CD4-positive, alpha-beta T cell (primary cell): ENCODE results near the gene LSAMP. TPM values are rescaled to one million over a fixed set of nuclear protein-coding genes. Genes with fewer than 3 reads are reported as not detected.

Source experiments
- ATAC-seq: fragments of 200-7000 bp; cut with Tn5 transposase; one replicate; pipeline ENCODE4 v1.10.0; 2022; ENCODE audit warnings: mild to moderate bottlenecking; ENCODE audit not compliant: poor library complexity
- CTCF ChIA-PET: fragments of 350-600 bp; sonication (Branson Sonifier 250); formaldehyde crosslinking; loops from one replicate; lab custom pipeline; 2021; ENCODE audit warnings: antibody characterized with exemption, inconsistent platforms; lab: Charles Lee
- POLR2A ChIA-PET: fragments of 350-600 bp; sonication (Branson Sonifier 250); formaldehyde crosslinking; loops from one replicate; lab custom pipeline; 2021; ENCODE audit warnings: antibody characterized with exemption, inconsistent platforms; lab: Charles Lee
- DNase-seq, 14 experiments: peaks; one replicate each; pipeline ENCODE4 v3.0.0-alpha.2; 2013 to 2020; ENCODE audit warnings: mixed read lengths in 2 of 14
- H3K27ac ChIP-seq, 2 donors: one replicate each; pipeline versions ENCODE4 v1.5.1 to v1.7.0; 2013; ENCODE audit warnings: low read length in 2 of 2, low read depth in 1 of 2, mild to moderate bottlenecking in 1 of 2
- H3K27me3 ChIP-seq, 2 experiments: 1 replicate in 1 of 2; 2 replicates in 1 of 2; pipeline versions ENCODE4 v1.6.1 to v1.7.0; 2013; ENCODE audit warnings: low read length in 2 of 2, control low read depth in 1 of 2, mild to moderate bottlenecking in 1 of 2, moderate library complexity in 1 of 2; ENCODE audit not compliant: insufficient read depth in 2 of 2, control insufficient read depth in 1 of 2
- H3K36me3 ChIP-seq: one replicate; pipeline ENCODE4 v1.6.1; 2013; ENCODE audit warnings: low read length, control low read depth; ENCODE audit not compliant: insufficient read depth
- H3K4me1 ChIP-seq: one replicate; pipeline ENCODE4 v1.6.1; 2013; ENCODE audit warnings: low read length, control low read depth; ENCODE audit not compliant: insufficient read depth
- H3K4me3 ChIP-seq: one replicate; pipeline ENCODE4 v1.5.1; 2013; ENCODE audit warnings: mild to moderate bottlenecking, low read length, moderate library complexity
- H3K9me3 ChIP-seq, 2 experiments: 1 replicate in 1 of 2; 2 replicates in 1 of 2; pipeline versions ENCODE4 v1.6.1 to v1.7.0; 2013; ENCODE audit warnings: low read length in 2 of 2, mild to moderate bottlenecking in 2 of 2, control low read depth in 1 of 2, moderate library complexity in 1 of 2; ENCODE audit not compliant: control insufficient read depth in 1 of 2, insufficient read depth in 1 of 2
- H3K27ac Mint-ChIP-seq: one replicate; pipeline ENCODE4 v1.8.0; 2020; ENCODE audit warnings: mixed read lengths
- H3K27me3 Mint-ChIP-seq: one replicate; pipeline ENCODE4 v1.8.0; 2021; ENCODE audit warnings: mixed read lengths
- H3K36me3 Mint-ChIP-seq: one replicate; pipeline ENCODE4 v1.8.0; 2021; ENCODE audit warnings: low read depth, mixed read lengths
- H3K4me1 Mint-ChIP-seq: one replicate; pipeline ENCODE4 v1.8.0; 2021; ENCODE audit warnings: low read depth, mixed read lengths
- H3K4me3 Mint-ChIP-seq: one replicate; pipeline ENCODE4 v1.8.0; 2020; ENCODE audit warnings: mild to moderate bottlenecking, mixed read lengths
- H3K9me3 Mint-ChIP-seq: one replicate; pipeline ENCODE4 v1.8.0; 2020; ENCODE audit warnings: mixed read lengths
- CTCF ChIP-seq: fragments of 200-600 bp; IDR thresholded peaks from one replicate; pipeline ENCODE4 v1.8.0; 2022; ENCODE audit warnings: antibody characterized with exemption, mild to moderate bottlenecking
- intact Hi-C, 2 experiments: fragments of 100-400 bp; cut with DNase I in 1 of 2; cut with micrococcal nuclease in 1 of 2; formaldehyde crosslinking; loops; one replicate each; pipeline versions ENCODE4 v1.15.1 to v1.9.0; 2023 to 2025; cut with DNase I, micrococcal nuclease
- total RNA-seq, 174 experiments: library from RNA in 2 of 174; stranded (reverse) in 2 of 174; gene quantifications; one replicate each; pipeline ENCODE4 v1.2.3 and lab custom pipeline; 2021 to 2026

The LSAMP gene
- total RNA-seq, 2 experiments from 2014 or later, result not detected

- Mint-ChIP-seq H3K4me1 (no peaks in the 10 kb centered on the region), H3K27me3 (no peaks in the 10 kb centered on the region), H3K36me3 (no peaks in the 10 kb centered on the region), H3K9me3 (peaks cover 5% of the 10 kb centered on the region), H3K4me3 (no peak overlapping the region), H3K27ac (no peak overlapping the region)
- Histone ChIP-seq H3K36me3 (no peaks in the 10 kb centered on the region), H3K4me3 (no peak overlapping the region), H3K9me3 (peaks cover 0 to 5% of the 10 kb centered on the region in 2 experiments), H3K4me1 (no peaks in the 10 kb centered on the region), H3K27ac (no peak overlapping the region), H3K27me3 (no peaks in the 10 kb centered on the region)
- ChIA-PET CTCF (no interaction called here), POLR2A (no interaction called here)
- DNase-seq (no peak), ATAC-seq (no peak)
- TF ChIP-seq CTCF, result no peak
- intact Hi-C loops, result no loop called here
Measured at GRCh38 chr3:116087426-116087825, 357.9 kb downstream of the LSAMP start.

GRCh38 chr3:116084999-116085791 is 360.1 kb downstream of the LSAMP start:
- Histone ChIP-seq H3K4me3 (no peak overlapping the region), H3K4me1 (no peaks in the 10 kb centered on the region), H3K9me3 (peaks cover 0 to 5% of the 10 kb centered on the region in 2 experiments), H3K27ac (no peak overlapping the region), H3K36me3 (no peaks in the 10 kb centered on the region), H3K27me3 (no peaks in the 10 kb centered on the region)
- intact Hi-C loops, result no loop called here
- Mint-ChIP-seq H3K4me1 (no peaks in the 10 kb centered on the region), H3K27me3 (no peaks in the 10 kb centered on the region), H3K9me3 (peaks cover 6% of the 10 kb centered on the region), H3K4me3 (no peak overlapping the region), H3K36me3 (no peaks in the 10 kb centered on the region), H3K27ac (no peak overlapping the region)
- DNase-seq (no peak), ATAC-seq (no peak)
- POLR2A ChIA-PET, result no interaction called here
- CTCF ChIA-PET, result no interaction called here
- no peak for TF ChIP-seq CTCF

GRCh38 chr3:116083683-116084082 is 361.6 kb downstream of the LSAMP start:
- no peak overlapping the region for H3K27ac Mint-ChIP-seq
- no peaks in the 10 kb centered on the region for H3K27me3 Mint-ChIP-seq
- H3K4me1 ChIP-seq, result no peaks in the 10 kb centered on the region
- no peak for TF ChIP-seq CTCF
- ChIA-PET POLR2A (no interaction called here), CTCF (interaction anchor here (0.7 kb wide), 1 partner anchor 1394 kb away, joined by 3 read pairs; no protein-coding TSS in a partner anchor)
- H3K9me3 ChIP-seq, result peaks cover 0 to 4% of the 10 kb centered on the region in 2 experiments
- H3K4me1 Mint-ChIP-seq, result no peaks in the 10 kb centered on the region
- no peak overlapping the region for H3K4me3 ChIP-seq
- H3K36me3 ChIP-seq, result no peaks in the 10 kb centered on the region
- H3K27ac ChIP-seq, result no peak overlapping the region
- intact Hi-C loops, result no loop called here
- H3K36me3 Mint-ChIP-seq, result no peaks in the 10 kb centered on the region
- H3K9me3 Mint-ChIP-seq, result peaks cover 6% of the 10 kb centered on the region
- H3K4me3 Mint-ChIP-seq, result no peak overlapping the region
- H3K27me3 ChIP-seq, result no peaks in the 10 kb centered on the region
- DNase-seq, result no peak
- ATAC-seq, result no peak
